Adrenal gland (tissue), 19 donors: ENCODE measurements around the gene RFESD. TPM values are rescaled to one million over a fixed set of nuclear protein-coding genes. Genes with fewer than 3 reads are reported as not detected.

ENCODE experiments used
- DNase-seq, 7 donors: peaks; one replicate each; pipeline ENCODE4 v3.0.0-alpha.2; 2019 to 2020
- H3K27ac ChIP-seq, 5 donors: fragments of 200-600 bp; sonication (generic) in 4 of 5; 1 replicate in 3 of 5; 2 replicates in 2 of 5; pipeline versions ENCODE4 v1.5.1 to v1.8.0; 2016 to 2020; ENCODE audit warnings: mild to moderate bottlenecking in 1 of 5
- H3K27me3 ChIP-seq: fragments of 200-600 bp; 2 replicates; pipeline ENCODE4 v1.8.0; 2021
- H3K36me3 ChIP-seq, 2 donors: fragments of 200-600 bp; replicated peaks in 1 of 2; 1 replicate in 1 of 2; 2 replicates in 1 of 2; pipeline versions ENCODE4 v1.5.1 to v1.8.0; 2018 to 2022
- H3K4me1 ChIP-seq, 2 donors: fragments of 200-600 bp; replicated peaks in 1 of 2; 1 replicate in 1 of 2; 2 replicates in 1 of 2; pipeline versions ENCODE4 v1.5.1 to v1.8.0; 2018 to 2021
- H3K4me3 ChIP-seq, 4 donors: fragments of 200-600 bp; sonication (generic) in 3 of 4; one replicate each; pipeline ENCODE4 v1.5.1; 2016 to 2018
- H3K9me3 ChIP-seq, 3 donors: fragments of 200-600 bp; sonication (generic) in 1 of 3; replicated peaks in 1 of 3; 1 replicate in 2 of 3; 2 replicates in 1 of 3; pipeline versions ENCODE4 v1.5.1 to v1.8.0; 2016 to 2021
- CTCF ChIP-seq, 6 experiments: fragments of 450-650 bp in 4 of 6; fragments of 200-600 bp in 2 of 6; sonication (generic) in 1 of 6; IDR thresholded peaks; 1 replicate in 5 of 6; 2 replicates in 1 of 6; pipeline versions ENCODE4 v1.5.1 to v1.8.0; 2016 to 2021; ENCODE audit warnings: antibody characterized with exemption in 6 of 6, mild to moderate bottlenecking in 2 of 6, moderate library complexity in 1 of 6
- POLR2A ChIP-seq, 2 donors: fragments of 450-650 bp; IDR thresholded peaks; one replicate each; pipeline ENCODE4 v1.6.1; 2017; ENCODE audit warnings: antibody characterized with exemption in 2 of 2, mild to moderate bottlenecking in 2 of 2, moderate library complexity in 1 of 2
- WGBS, 4 donors: extraction: QIAGEN DNeasy Blood & Tissue Kit in 2 of 4; methylation state at CpG; one replicate each; pipeline versions ENCODE4 v1.1.5 to v1.1.7; 2013 to 2017; 5-methylcytosine and 5-hydroxymethylcytosine counted together
- intact Hi-C, 2 donors: fragments of 100-400 bp; cut with DNase I; formaldehyde crosslinking; loops; one replicate each; pipeline versions ENCODE4 v1.14.1 to v1.15.0; 2022 to 2023
- long read RNA-seq, 10 donors: library from polyadenylated mRNA in 3 of 10; unstranded in 2 of 10; stranded (forward) in 1 of 10; transcript quantifications; one replicate each; pipeline ENCODE4 v2.0.0 and lab custom pipeline, GENCODE V29; 2021 to 2026
- polyA plus RNA-seq, 3 donors: library from polyadenylated mRNA; stranded (reverse); fragments of 200-250 nt in 2 of 3; fragments of 350-450 nt in 1 of 3; fragmentation: Illumina TruSeq in 1 of 3; extraction: RNeasy Lipid Tissue Mini Kit (QIAGEN cat#74804) in 1 of 3; gene quantifications; one replicate each; pipeline ENCODE4 v1.2.3, GENCODE V29; 2013 to 2014
- total RNA-seq, 9 donors: library from RNA; depleted of rRNA in 4 of 9; stranded (reverse); fragments of >200 nt in 4 of 9; fragments of 120-200 nt in 1 of 9; fragmentation: NEBNext Ultra II Directional in 1 of 9; extraction: Animal tissue kit (Norgen Biotek cat#: 25700) in 1 of 9; gene quantifications; one replicate each; pipeline versions ENCODE4 v1.1.0 to v1.2.4, GENCODE V29; 2013 to 2023
- donor health status: healthy with polysubstance abuse.
- donor health status: Bipolar disorder and iron deficiency.
- donor health status: DM: yes; HTN: yes; CAD: no.
- donor health status: DM: no; HTN: no; CAD: no.
- donor health status: DM: no; HTN: no; CAD: no.
- donor health status: DM: yes; HTN: yes; CAD: no.

RFESD gene
- total RNA-seq: 1 to 10 TPM in 7 of 9 donors, under 1 TPM in 2; 0.43 to 6.8 (median 2.6) TPM
- 1 to 10 TPM; 1.9 to 4.8 (median 2.5) TPM for polyA plus RNA-seq
- long read RNA-seq, donor 1, partial matches to known transcripts: 0 of 3 reads
- long read RNA-seq, donor 1, other reads (novel, unspliced or antisense): 0 of 3 reads
- long read RNA-seq, donor 2, partial matches to known transcripts: 0 of 2 reads
- long read RNA-seq, donor 2, other reads (novel, unspliced or antisense): 0 of 2 reads
- long read RNA-seq, donor 3, partial matches to known transcripts: 0 of 1 reads
- long read RNA-seq, donor 3, other reads (novel, unspliced or antisense): 0 of 1 reads
- long read RNA-seq, donor 4, partial matches to known transcripts: 0 of 1 reads
- long read RNA-seq, donor 4, other reads (novel, unspliced or antisense): 0 of 1 reads
- long read RNA-seq, donor 5, partial matches to known transcripts: 0 of 1 reads
- long read RNA-seq, donor 5, other reads (novel, unspliced or antisense): 1 of 1 reads
- long read RNA-seq, donor 6: 0 reads
- long read RNA-seq, donor 7, partial matches to known transcripts: 0 of 2 reads
- long read RNA-seq, donor 7, other reads (novel, unspliced or antisense): 0 of 2 reads
- long read RNA-seq, donor 8, partial matches to known transcripts: 0 of 1 reads
- long read RNA-seq, donor 8, other reads (novel, unspliced or antisense): 0 of 1 reads
- long read RNA-seq, donor 9, partial matches to known transcripts: 0 of 5 reads
- long read RNA-seq, donor 9, other reads (novel, unspliced or antisense): 0 of 5 reads
- long read RNA-seq, donor 10: 0 reads

GRCh38 chr5:95646569-95647431, at the start of gene RFESD:
Gene RFESD (plus strand): TSS chr5:95646777. CDS start chr5:95652272, 5,495 bp downstream.
- H3K27ac ChIP-seq: peak within 1 kb of the TSS; percentile 69 to 99 (median 94)
- no peaks in the 10 kb centered on the region for H3K9me3 ChIP-seq
- H3K36me3 ChIP-seq: no peaks in the 10 kb centered on the region
- peak within 1 kb of the TSS in 2 of 4 donors; percentile 30 to 73 for H3K4me3 ChIP-seq
- peak in 3 of 6 experiments; percentile 29 to 41 (median 34) for TF ChIP-seq CTCF (IDR thresholded peaks at IDR 0.05)
- TF ChIP-seq POLR2A (IDR thresholded peaks at IDR 0.05): peak; percentile 97 to 99
- intact Hi-C loops: no loop called here
- 1 to 2% (median 1%) methylated on average over 18 to 60 of the region's 60 CpGs for WGBS, 4 donors
- peaks cover 9 to 16% of the 10 kb centered on the region in 2 donors for H3K4me1 ChIP-seq
- no peaks in the 10 kb centered on the region for H3K27me3 ChIP-seq
- peak; percentile 99 to 100 (median 99) for DNase-seq

- intact Hi-C loops: no loop called here
Observed at GRCh38 chr5:95599252-95599651, 47.3 kb upstream of the RFESD start.

GRCh38 chr5:95600557-95600956, 46.0 kb upstream of the RFESD start:
- no peak overlapping the region for H3K4me3 ChIP-seq
- DNase-seq: no peak
- H3K36me3 ChIP-seq: no peaks in the 10 kb centered on the region
- 88 to 96% (median 92%) methylated on average over 1 of the region's 1 CpG for WGBS, 4 donors
- no peaks in the 10 kb centered on the region for H3K4me1 ChIP-seq
- H3K9me3 ChIP-seq: no peaks in the 10 kb centered on the region
- TF ChIP-seq POLR2A (IDR thresholded peaks at IDR 0.05) (no peak), CTCF (IDR thresholded peaks at IDR 0.05) (no peak)
- H3K27ac ChIP-seq: no peak overlapping the region
- intact Hi-C loops: no loop called here
- H3K27me3 ChIP-seq: no peaks in the 10 kb centered on the region

More at GRCh38 chr5:95599252-95599651, 47.3 kb upstream of the RFESD start:
- no peaks in the 10 kb centered on the region for H3K36me3 ChIP-seq
- WGBS, 4 donors: 86 to 93% (median 90%) methylated on average over 1 of the region's 1 CpG
- TF ChIP-seq CTCF (IDR thresholded peaks at IDR 0.05) (no peak), POLR2A (IDR thresholded peaks at IDR 0.05) (no peak)
- no peaks in the 10 kb centered on the region for H3K27me3 ChIP-seq
- no peak overlapping the region for H3K4me3 ChIP-seq
- H3K27ac ChIP-seq: no peak overlapping the region
- no peaks in the 10 kb centered on the region for H3K9me3 ChIP-seq
- no peak for DNase-seq
- H3K4me1 ChIP-seq: no peaks in the 10 kb centered on the region
